LNCaP clone FGC (cell line): ENCODE measurements around the gene OR2A7.
"Not testable (repeated sequence)": the region's sequence is repeated elsewhere in the genome, so short reads cannot be mapped to it uniquely, and the experiment has no call there.

Experiments used
- DNase-seq: peaks from one replicate; pipeline ENCODE4 v3.0.0-alpha.2; 2011; ENCODE audit warnings: low read depth
- H3K4me3 ChIP-seq: 2 replicates; pipeline ENCODE4 v1.5.1; 2011; ENCODE audit warnings: mild to moderate bottlenecking, low read depth, low read length, control low read depth

OR2A7 gene

GRCh38 chr7:144264692-144265091, at the start of gene OR2A7:
Gene OR2A7 (minus strand): TSS chr7:144264792. CDS start chr7:144259628, 5,164 bp downstream.
- DNase-seq, H3K4me3 ChIP-seq: not testable (repeated sequence)

- not testable (repeated sequence) for DNase-seq
These were observed 47.4 kb upstream of the OR2A7 start, which contains the start of gene OR2A1 for GRCh38 chr7:144311872-144312469. Gene OR2A1 (plus strand): TSS chr7:144312419. CDS start chr7:144318125, 5,706 bp downstream.

GRCh38 chr7:144311218-144311617, 46.6 kb upstream of the OR2A7 start:
- H3K4me3 ChIP-seq = not testable (repeated sequence)

More at GRCh38 chr7:144311872-144312469, 47.4 kb upstream of the OR2A7 start, which contains the start of gene OR2A1:
- H3K4me3 ChIP-seq = not testable (repeated sequence)

GRCh38 chr7:144309702-144310101, 45.1 kb upstream of the OR2A7 start:
- not testable (repeated sequence) for DNase-seq, H3K4me3 ChIP-seq

More at GRCh38 chr7:144311218-144311617, 46.6 kb upstream of the OR2A7 start:
- DNase-seq = not testable (repeated sequence)

- H3K4me3 ChIP-seq, DNase-seq: not testable (repeated sequence)
These were observed 40.6 kb upstream of the OR2A7 start for GRCh38 chr7:144305156-144305555.

GRCh38 chr7:144303607-144304006, 39.0 kb upstream of the OR2A7 start:
- not testable (repeated sequence) for H3K4me3 ChIP-seq, DNase-seq

GRCh38 chr7:144302578-144303303, 38.1 kb upstream of the OR2A7 start:
- not testable (repeated sequence) for DNase-seq, H3K4me3 ChIP-seq

GRCh38 chr7:144293794-144294499, 29.4 kb upstream of the OR2A7 start:
- DNase-seq = not testable (repeated sequence)

GRCh38 chr7:144292384-144293161, 28.0 kb upstream of the OR2A7 start:
- not testable (repeated sequence) for H3K4me3 ChIP-seq, DNase-seq

More at GRCh38 chr7:144293794-144294499, 29.4 kb upstream of the OR2A7 start:
- H3K4me3 ChIP-seq = not testable (repeated sequence)

- not testable (repeated sequence) for H3K4me3 ChIP-seq, DNase-seq
These were observed 27.0 kb upstream of the OR2A7 start for GRCh38 chr7:144291607-144292006.

GRCh38 chr7:144287171-144287784, 22.7 kb upstream of the OR2A7 start:
- DNase-seq, H3K4me3 ChIP-seq: not testable (repeated sequence)

GRCh38 chr7:144283716-144284115, 19.1 kb upstream of the OR2A7 start:
- not testable (repeated sequence) for H3K4me3 ChIP-seq, DNase-seq

GRCh38 chr7:144282490-144282889, 17.9 kb upstream of the OR2A7 start:
- H3K4me3 ChIP-seq, DNase-seq: not testable (repeated sequence)

GRCh38 chr7:144281981-144282380, 17.4 kb upstream of the OR2A7 start:
- H3K4me3 ChIP-seq, DNase-seq: not testable (repeated sequence)

- not testable (repeated sequence) for H3K4me3 ChIP-seq, DNase-seq
These were observed 15.4 kb upstream of the OR2A7 start for GRCh38 chr7:144280010-144280409.

- not testable (repeated sequence) for H3K4me3 ChIP-seq, DNase-seq
These were observed 10.7 kb upstream of the OR2A7 start for GRCh38 chr7:144275281-144275680.

GRCh38 chr7:144269188-144269587, 4.6 kb upstream of the OR2A7 start, which contains the start of gene CTAGE8:
Gene CTAGE8 (minus strand): TSS chr7:144269288. CDS start chr7:144269250, 38 bp downstream.
- not testable (repeated sequence) for DNase-seq, H3K4me3 ChIP-seq

- DNase-seq, H3K4me3 ChIP-seq: not testable (repeated sequence)
These were observed 2.5 kb downstream of the OR2A7 start for GRCh38 chr7:144262128-144262527.
